RWPE2 (cell line): ENCODE results near the gene FOXI2.

Experiments
- ATAC-seq: fragments of 200-7000 bp; cut with Tn5 transposase; 3 replicates; pipeline ENCODE4 v1.9.1; 2021; ENCODE audit warnings: low read depth
- DNase-seq: peaks from one replicate; pipeline ENCODE4 v3.0.0-alpha.2; 2020; ENCODE audit warnings: low spot score
- H3K27ac ChIP-seq: fragments of 450-650 bp; 2 replicates; pipeline ENCODE4 v1.5.1; 2017; ENCODE audit warnings: mild to moderate bottlenecking; ENCODE audit not compliant: poor library complexity, severe bottlenecking
- H3K27me3 ChIP-seq: fragments of 250-450 bp; sonication (Bioruptor Pico); 2 replicates; pipeline ENCODE4 v1.5.1; 2021; ENCODE audit warnings: mild to moderate bottlenecking, moderate library complexity; ENCODE audit not compliant: insufficient read depth, poor library complexity, severe bottlenecking
- H3K36me3 ChIP-seq: fragments of 250-450 bp; sonication (Bioruptor Pico); 2 replicates; pipeline ENCODE4 v1.5.1; 2020; ENCODE audit warnings: low read depth, mild to moderate bottlenecking, moderate library complexity
- H3K4me1 ChIP-seq: fragments of 250-450 bp; sonication (Bioruptor Pico); 2 replicates; pipeline ENCODE4 v1.5.1; 2021; ENCODE audit warnings: mild to moderate bottlenecking, moderate library complexity; ENCODE audit not compliant: insufficient read depth, poor library complexity, severe bottlenecking
- H3K4me3 ChIP-seq: fragments of 250-450 bp; sonication (Bioruptor Pico); 2 replicates; pipeline ENCODE4 v1.5.1; 2021; ENCODE audit warnings: mild to moderate bottlenecking, moderate library complexity; ENCODE audit not compliant: severe bottlenecking
- H3K9me3 ChIP-seq: fragments of 250-450 bp; sonication (Bioruptor Pico); 2 replicates; pipeline ENCODE4 v1.5.1; 2021; ENCODE audit warnings: mild to moderate bottlenecking, moderate library complexity; ENCODE audit not compliant: severe bottlenecking
- TF ChIP-seq, protein P1 (sequence below): fragments of 450-650 bp; IDR thresholded peaks from one replicate; pipeline ENCODE4 v1.5.1; 2017; ENCODE audit warnings: mild to moderate bottlenecking, moderate library complexity; ENCODE audit not compliant: poor library complexity, severe bottlenecking

The FOXI2 gene

GRCh38 chr10:127774766-127775559 is 38.0 kb downstream of the FOXI2 start:
- Histone ChIP-seq H3K36me3 (no peaks in the 10 kb centered on the region), H3K4me3 (no peak overlapping the region), H3K4me1 (no peaks in the 10 kb centered on the region), H3K9me3 (no peaks in the 10 kb centered on the region), H3K27ac (no peak overlapping the region), H3K27me3 (no peaks in the 10 kb centered on the region)
- DNase-seq, result no peak
- TF ChIP-seq, protein P1, sequence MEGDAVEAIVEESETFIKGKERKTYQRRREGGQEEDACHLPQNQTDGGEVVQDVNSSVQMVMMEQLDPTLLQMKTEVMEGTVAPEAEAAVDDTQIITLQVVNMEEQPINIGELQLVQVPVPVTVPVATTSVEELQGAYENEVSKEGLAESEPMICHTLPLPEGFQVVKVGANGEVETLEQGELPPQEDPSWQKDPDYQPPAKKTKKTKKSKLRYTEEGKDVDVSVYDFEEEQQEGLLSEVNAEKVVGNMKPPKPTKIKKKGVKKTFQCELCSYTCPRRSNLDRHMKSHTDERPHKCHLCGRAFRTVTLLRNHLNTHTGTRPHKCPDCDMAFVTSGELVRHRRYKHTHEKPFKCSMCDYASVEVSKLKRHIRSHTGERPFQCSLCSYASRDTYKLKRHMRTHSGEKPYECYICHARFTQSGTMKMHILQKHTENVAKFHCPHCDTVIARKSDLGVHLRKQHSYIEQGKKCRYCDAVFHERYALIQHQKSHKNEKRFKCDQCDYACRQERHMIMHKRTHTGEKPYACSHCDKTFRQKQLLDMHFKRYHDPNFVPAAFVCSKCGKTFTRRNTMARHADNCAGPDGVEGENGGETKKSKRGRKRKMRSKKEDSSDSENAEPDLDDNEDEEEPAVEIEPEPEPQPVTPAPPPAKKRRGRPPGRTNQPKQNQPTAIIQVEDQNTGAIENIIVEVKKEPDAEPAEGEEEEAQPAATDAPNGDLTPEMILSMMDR, result no peak
- ATAC-seq, result no peak

DNA sequence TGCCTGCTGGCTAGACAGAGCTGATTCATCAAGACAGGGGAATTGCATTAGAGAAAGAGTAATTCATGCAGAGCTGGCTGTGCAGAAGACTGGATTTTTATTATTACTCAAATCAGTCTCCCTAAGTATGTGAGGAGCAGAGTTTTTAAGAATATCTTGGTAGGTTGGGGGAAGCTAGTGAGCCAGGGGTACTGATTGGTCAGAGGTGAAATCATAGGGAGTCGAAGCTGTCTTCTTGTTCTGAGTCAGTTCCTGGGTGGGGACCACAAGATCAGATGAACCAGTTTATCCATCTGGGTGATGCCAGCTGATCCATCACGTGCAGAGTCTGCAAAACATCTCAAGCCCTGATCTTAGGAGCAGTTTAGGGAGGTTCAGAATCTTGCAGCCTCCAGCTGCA is 39.8 kb downstream of the FOXI2 start:
- TF ChIP-seq, protein P1, result no peak
- Histone ChIP-seq H3K4me1 (no peaks in the 10 kb centered on the region), H3K27me3 (no peaks in the 10 kb centered on the region), H3K9me3 (no peaks in the 10 kb centered on the region), H3K36me3 (no peaks in the 10 kb centered on the region), H3K4me3 (no peak overlapping the region), H3K27ac (no peak overlapping the region)
- DNase-seq, result no peak
- no peak for ATAC-seq

DNA sequence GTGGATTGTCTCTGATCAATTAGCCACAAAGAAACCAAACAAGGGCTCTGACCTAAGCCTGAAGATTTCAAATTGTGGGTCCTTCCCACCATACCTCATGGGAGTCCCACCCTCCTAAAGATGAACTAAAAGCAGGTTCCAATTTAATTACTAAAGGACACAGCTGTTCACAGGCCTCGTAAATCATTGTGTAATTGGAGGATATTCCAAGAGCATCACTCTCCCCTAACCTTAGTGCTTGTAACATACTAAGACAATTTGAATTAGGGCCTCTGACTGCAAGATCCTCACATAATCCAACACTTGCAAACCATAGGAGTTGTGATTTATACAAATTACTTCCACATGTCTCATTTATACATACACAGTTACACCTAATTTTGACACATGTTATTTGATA is 44.4 kb downstream of the FOXI2 start:
- Histone ChIP-seq H3K27me3 (no peaks in the 10 kb centered on the region), H3K9me3 (no peaks in the 10 kb centered on the region), H3K36me3 (no peaks in the 10 kb centered on the region), H3K4me3 (no peak overlapping the region), H3K27ac (no peak overlapping the region), H3K4me1 (no peaks in the 10 kb centered on the region)
- DNase-seq (no peak), ATAC-seq (no peak)
- TF ChIP-seq, protein P1, result no peak

DNA sequence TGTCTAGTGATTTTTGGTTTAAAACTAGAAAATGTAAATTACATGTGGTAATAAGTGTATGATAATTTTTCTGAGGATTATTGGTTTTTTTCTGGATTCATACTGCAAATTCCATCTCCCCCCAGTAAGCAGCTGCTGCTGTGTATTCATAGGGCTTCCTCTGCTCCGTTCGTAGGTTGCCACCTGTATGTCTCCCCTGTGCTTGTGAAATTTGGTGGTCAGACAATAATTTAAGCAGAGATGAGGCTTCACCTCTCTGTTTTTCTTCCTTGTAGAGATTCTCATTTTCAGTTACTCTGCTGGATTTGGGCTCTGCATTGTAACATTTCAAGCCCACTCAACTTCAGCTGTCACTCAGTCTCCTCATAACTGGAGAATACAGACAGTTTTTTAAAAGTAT is 50.9 kb downstream of the FOXI2 start:
- Histone ChIP-seq H3K27ac (no peak overlapping the region), H3K9me3 (no peaks in the 10 kb centered on the region), H3K4me1 (no peaks in the 10 kb centered on the region), H3K27me3 (peaks cover 40% of the 10 kb centered on the region), H3K4me3 (no peak overlapping the region), H3K36me3 (no peaks in the 10 kb centered on the region)
- TF ChIP-seq, protein P1, result no peak
- DNase-seq (no peak), ATAC-seq (no peak)

DNA sequence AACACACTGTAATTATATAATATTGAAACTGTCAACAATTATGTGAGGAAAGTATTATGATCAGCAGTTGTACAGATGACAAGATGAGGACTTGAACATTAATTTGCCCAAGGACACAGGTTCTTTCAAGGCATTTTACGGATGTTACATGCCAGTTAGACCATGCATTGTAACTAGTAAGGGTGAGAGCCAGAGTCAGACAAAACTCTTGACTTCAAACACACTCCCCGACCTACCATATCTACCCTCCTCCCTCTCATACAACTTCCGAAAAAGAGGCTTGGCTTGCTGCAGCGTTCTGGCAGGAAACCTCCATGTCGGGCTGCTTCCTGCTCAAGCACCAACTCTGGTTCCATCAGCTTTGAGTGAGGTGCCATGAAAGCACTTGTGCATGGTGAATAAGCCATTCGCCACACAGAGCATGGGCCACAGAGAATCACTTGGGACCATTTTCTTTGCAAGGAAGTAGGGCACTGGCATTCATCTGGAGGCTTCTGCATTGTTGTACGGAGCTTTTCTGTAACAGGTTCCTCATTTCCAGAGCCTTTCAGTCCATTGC is 53.2 kb downstream of the FOXI2 start:
- H3K4me3 ChIP-seq, result no peak overlapping the region
- no peak overlapping the region for H3K27ac ChIP-seq
- H3K36me3 ChIP-seq, result no peaks in the 10 kb centered on the region
- ATAC-seq, result no peak
- no peaks in the 10 kb centered on the region for H3K9me3 ChIP-seq
- DNase-seq, result no peak
- TF ChIP-seq, protein P1, result no peak
- peaks cover 40% of the 10 kb centered on the region for H3K27me3 ChIP-seq
- H3K4me1 ChIP-seq, result no peaks in the 10 kb centered on the region
